Cardiac fibroblast (primary cell): ENCODE results near the gene EN1.

Source experiments
- DNase-seq, 2 donors: peaks; one replicate each; pipeline versions ENCODE4 v3.0.0 to v3.0.0-alpha.2; 2010; ENCODE audit warnings: low read depth in 2 of 2
- H3K4me3 ChIP-seq, 2 donors: replicated peaks in 1 of 2; 1 replicate in 1 of 2; 2 replicates in 1 of 2; pipeline ENCODE4 v1.5.1; 2011; ENCODE audit warnings: low read depth in 2 of 2, low read length in 2 of 2, mild to moderate bottlenecking in 2 of 2, moderate library complexity in 1 of 2
- TF ChIP-seq, protein P1 (sequence below): IDR thresholded peaks from one replicate; pipeline ENCODE4 v1.5.1; 2011; ENCODE audit warnings: low read depth, mild to moderate bottlenecking, low read length, inconsistent platforms

Gene EN1

DNA sequence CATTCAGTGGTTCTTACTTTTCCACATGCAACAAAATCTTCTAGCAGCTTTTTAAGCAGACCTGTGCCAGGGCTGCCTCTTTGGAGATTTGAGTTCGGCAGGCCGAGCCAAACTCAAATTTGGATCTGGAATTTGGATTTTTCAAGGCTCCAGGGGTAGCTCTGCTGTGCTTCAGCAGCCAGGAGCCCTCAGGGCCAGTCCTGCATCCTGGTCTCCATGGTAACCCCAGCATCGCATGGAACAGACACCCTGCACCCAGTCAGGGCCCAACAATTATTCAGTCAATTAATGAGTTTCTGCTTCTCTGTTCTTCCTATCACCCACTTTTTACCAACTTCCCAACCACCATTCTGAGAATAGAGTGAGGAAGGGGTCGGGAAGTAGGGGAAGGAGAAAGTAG is 30.0 kb downstream of the EN1 start:
- DNase-seq, result no peak
- no peak overlapping the region for H3K4me3 ChIP-seq
- TF ChIP-seq, protein P1, sequence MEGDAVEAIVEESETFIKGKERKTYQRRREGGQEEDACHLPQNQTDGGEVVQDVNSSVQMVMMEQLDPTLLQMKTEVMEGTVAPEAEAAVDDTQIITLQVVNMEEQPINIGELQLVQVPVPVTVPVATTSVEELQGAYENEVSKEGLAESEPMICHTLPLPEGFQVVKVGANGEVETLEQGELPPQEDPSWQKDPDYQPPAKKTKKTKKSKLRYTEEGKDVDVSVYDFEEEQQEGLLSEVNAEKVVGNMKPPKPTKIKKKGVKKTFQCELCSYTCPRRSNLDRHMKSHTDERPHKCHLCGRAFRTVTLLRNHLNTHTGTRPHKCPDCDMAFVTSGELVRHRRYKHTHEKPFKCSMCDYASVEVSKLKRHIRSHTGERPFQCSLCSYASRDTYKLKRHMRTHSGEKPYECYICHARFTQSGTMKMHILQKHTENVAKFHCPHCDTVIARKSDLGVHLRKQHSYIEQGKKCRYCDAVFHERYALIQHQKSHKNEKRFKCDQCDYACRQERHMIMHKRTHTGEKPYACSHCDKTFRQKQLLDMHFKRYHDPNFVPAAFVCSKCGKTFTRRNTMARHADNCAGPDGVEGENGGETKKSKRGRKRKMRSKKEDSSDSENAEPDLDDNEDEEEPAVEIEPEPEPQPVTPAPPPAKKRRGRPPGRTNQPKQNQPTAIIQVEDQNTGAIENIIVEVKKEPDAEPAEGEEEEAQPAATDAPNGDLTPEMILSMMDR, result no peak

DNA sequence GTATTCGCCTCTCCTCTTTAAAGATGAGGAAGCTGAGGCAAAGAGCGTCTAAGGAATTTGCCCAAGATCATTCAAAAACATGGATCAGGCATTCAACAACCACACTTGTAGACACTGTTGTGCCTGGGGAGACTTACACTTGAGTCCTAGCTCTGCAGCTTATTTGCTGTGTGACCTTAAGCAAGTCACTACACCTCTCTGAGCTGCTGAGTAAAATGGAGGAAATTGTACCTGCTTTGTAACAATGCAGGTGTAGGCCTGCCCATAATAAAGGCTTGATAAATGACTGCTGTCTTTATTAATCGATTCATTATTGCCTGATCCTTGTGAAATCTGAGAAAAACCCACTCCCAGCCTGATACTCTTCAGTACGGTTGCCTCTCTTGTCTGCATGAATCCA is 30.8 kb downstream of the EN1 start:
- TF ChIP-seq, protein P1, result no peak
- no peak overlapping the region for H3K4me3 ChIP-seq
- DNase-seq, result no peak

DNA sequence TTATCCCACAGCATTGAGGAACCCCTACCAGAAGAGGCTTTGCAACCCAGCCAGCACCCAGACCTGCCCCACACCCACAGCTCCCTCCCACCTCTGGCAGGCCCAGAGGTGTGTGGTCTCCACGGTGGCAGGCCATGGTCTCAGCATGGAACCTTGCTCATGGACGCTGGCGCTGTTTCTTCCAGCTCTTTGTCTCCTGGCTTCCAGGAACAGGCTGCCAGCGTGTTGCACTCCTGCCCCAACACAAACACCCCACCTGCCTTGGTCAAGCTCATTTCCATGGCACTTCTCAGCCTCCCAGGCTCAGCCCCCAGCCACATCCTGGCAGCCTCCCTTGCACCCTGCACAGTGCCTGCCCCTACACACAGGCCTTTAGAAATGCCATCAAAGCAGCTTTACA is 31.7 kb downstream of the EN1 start:
- TF ChIP-seq, protein P1, result no peak
- H3K4me3 ChIP-seq, result no peak overlapping the region
- no peak for DNase-seq

DNA sequence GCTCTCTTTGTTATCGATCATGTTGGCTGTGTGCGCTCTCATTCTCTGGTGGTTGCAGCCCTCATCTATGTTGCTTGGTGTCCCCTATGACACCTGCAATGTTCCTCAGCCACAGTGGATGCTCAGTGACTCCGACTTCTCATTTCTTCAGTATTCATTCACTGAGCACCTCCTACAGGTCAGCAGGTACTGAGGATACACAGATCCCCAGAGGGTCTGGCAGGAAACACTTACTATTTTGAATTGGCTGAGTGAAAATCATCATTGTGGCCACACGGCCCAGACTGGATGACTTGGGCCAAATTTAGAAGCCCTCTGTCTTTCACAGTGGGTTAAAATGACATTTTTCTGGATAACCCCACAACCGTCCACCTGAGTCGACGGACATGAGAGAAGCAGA is 32.1 kb downstream of the EN1 start:
- TF ChIP-seq, protein P1, result no peak
- DNase-seq, result no peak
- no peak overlapping the region for H3K4me3 ChIP-seq

DNA sequence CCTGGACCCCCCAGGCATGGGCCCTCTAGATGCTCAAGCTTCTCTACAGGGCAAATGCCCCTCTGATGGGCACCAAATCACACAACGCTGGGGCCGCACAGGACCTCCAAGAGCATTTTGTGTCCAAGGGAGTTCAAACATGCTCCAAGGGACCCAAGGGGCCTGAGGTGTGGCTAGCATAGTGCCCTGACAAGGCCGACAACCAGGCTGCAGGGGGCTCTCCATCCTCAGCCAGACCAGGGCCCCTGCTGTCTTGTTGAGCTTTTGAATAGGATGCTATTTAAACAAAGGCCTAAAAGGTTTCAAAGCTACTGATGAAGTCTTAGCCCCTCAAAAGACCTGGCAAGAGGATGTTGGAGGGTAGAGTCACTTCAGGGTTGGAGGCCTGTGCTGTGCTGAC is 33.1 kb downstream of the EN1 start:
- TF ChIP-seq, protein P1, result no peak
- H3K4me3 ChIP-seq, result no peak overlapping the region
- no peak for DNase-seq

DNA sequence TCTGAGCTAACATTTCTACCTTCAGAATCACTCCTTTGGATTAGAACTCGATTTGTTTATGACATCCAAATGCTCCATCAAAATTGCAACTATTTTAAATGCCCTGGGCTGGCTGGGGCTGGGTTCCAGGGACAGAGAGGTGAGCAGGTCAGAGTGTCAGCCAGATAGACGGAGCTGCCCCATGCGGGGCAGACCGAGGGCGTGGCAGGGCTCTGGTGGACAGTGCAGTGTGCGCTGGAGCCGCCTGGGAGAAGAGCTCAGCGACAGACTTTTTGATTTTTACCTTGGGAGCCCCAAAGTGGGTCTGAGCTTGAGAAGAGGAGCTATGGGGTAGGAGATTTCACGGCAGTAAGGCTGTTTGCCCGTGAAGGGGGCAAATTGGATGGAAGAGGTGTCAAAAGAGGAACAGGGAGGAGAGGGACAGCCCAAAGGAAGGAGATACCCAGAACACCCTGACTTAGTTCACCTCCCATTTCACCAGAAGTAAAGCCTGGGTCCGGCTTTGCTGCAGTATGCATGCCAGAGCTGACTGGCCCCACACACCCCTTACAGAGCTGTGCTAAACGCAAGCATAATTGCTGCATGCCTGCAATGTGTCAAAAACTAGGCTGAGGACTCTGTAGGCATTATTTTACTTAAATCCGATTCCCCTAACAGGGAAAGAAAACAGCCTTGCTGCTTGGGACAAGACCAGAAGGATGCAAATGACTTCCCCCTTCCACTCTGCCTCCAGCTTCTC is 33.7 kb downstream of the EN1 start:
- DNase-seq, result no peak
- H3K4me3 ChIP-seq, result no peak overlapping the region
- TF ChIP-seq, protein P1, result no peak

DNA sequence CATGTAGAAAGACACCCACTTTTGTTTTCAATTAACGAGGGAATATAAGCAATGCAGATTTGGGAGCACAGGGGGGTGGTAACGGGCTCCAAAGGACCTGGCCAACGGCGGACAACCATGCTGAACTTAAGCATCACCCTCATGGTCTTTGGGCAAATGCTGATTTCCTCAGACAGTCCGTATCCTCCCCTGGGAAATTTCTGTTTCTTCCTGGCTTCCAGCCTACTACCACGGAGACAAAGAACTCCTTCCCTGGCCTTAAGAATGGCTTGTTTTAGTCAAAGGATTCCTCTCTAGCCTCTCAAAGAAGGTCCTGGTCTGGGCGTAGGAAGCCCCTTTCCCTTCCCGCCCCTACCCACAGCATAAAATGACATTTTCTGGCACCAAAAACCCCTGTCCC is 34.3 kb downstream of the EN1 start:
- H3K4me3 ChIP-seq, result no peak overlapping the region
- TF ChIP-seq, protein P1, result no peak
- DNase-seq, result peak in 1 of 2 donors; percentile 6
